ENCODE measurements around the gene POLR1E.

Gene POLR1E

DNA sequence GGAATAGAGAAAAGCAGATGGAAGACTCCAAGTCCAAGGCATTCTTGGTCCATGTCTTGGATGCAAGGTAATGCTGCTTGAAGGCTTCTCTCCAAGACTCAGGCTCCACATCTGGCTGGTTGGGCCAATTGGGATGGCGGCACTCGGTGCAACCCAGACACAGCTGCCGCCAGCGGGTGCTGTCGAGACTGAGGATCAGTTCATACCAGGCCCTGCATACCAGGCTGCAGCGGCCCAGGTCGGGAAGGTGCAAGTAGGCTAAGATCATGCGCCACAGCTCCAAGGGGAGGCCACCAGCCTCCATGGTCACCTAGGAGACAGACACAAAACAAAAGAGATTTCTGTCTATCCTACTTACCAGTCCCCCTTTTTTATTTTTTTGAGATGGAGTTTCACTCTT is 55.7 kb downstream of the POLR1E start:
- DNase-seq = no peak

DNA sequence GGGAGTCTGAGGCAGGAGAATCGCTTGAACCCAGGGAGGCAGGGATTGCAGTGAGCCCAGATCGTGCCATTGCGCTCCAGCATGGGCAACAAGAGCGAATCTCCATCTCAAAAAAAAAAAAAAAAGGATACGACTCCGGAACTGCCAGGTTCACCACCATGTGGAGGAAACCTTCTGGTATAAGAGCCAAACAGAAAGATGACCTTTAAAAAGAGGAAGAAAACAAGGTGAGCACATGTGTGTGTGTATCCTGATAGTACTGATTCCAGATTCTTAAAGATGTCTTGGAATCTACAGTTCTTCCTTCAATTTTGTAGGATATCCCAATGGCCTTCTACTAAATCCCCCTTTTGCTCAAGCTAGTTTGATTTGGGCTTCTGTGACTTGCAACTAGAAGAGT is 56.7 kb downstream of the POLR1E start:
- DNase-seq = no peak

DNA sequence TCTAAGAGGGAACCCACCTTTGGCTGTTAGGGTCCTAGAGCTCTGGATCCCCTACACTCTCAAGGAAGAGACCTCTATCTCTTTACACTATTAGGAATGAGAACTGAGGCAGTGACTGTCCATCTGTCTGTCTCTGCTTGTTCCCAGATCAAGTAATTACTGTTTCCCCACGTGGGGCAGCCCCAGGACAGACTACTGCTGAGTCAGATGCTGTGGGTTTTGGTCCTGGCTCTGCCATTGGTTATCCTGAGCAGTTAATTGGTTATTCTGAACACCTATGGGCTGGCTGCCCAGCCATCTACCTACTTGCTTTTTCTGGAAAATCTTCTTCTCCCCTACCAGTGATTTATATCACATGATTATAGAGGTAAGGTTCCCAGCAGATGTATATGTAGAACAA is 57.1 kb downstream of the POLR1E start:
- DNase-seq = no peak

DNA sequence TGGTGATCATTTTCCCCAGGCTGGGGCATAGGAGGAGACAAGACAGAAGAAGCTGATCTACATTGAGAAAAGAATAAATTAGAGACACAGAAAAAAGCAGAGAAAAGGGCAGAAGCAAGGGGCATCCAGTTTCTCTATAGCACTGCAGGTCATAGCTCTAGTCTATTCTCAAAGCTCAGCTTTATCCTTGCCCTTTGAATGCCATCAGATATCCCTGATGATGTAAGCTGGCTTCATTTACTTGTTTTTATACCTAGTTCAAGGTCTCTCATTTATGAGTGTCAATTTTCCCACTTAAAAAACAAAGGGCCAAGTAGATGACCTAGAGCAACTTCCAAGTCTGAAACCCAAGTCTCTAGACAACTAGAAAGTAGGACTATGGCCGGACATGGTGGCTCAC is 57.7 kb downstream of the POLR1E start:
- no peak for DNase-seq

DNA sequence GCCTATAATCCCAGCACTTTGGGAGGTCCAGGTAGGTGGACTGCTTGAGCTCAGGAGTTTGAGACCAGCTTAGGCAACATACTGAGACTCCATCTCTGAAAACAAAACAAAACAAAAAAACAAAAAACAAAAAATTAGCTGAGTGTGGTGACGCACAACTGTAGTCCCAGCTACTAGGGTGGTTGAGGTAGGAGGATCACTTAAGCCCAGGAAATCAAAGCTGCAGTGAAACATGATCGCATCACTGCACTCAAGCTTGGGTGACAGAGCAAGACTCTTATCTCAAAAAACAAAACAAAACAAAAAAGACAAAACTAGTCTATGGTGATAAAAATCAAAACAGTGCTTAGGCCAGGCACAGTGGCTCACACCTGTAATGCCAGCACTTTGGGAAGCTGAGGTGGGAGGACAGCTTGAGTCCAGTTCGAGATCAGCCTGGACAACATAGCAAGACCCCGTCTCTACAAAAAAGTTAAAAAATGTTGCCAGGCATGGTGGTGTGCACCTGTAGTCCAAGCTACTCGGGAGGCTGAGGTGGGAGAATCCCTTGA is 61.7 kb downstream of the POLR1E start:
- no peak for DNase-seq

DNA sequence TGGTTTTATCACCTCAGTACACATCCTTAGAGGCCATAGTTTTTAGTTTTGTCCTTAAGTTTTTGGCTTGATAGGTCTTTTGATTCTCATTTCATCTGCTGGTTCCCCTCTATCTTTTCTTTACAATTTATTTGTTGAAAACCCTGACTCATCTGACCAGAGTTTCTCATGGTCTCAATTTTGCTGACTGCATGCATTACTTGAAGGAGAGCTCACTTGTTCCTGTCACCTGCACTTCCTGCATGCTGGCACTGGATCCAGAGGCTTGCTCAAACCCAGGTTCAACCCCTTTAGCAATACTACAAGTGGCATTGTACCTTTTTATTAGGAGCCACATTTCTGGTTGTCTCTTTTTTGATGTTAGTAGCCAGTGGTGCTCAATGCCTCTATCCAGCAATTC is 63.8 kb downstream of the POLR1E start:
- no peak for DNase-seq

DNA sequence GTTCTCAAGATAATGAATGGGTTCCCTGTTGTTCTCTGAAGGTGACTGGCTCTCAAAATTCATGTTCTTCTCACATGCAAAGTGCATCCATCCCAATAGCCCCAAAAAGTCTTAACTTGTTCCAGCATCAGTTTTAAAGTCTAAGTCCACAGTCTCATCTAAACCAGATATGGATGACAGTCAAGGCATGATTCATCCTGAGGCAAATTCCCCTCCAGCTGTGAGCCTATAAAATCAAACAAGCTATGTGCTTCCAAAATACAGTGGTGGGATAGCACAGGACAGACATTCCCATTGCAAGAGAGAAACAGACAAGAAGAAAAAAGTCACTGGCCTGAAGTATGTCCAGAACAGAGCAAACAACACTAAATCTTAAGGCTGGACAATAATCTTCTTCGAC is 65.0 kb downstream of the POLR1E start:
- no peak for DNase-seq

DNA sequence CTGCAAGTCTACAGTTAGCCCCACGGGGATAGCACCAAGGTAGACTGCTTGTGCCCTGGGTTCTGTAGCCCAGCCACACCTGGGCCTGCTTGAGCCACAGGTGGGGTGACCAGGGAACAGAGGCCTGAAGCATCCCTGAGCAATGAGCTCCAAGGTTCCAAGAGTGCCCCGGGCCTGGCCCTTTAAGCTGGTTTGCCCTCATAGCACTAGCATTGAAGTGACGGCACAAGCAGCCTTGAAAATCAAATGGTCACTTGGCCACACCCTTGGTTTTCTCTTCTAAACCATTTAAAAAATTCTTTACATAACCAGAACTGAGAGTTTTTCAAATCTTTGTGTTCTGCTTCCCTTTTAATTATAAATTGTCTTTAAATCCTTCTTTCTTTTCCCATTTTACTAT is 65.7 kb downstream of the POLR1E start:
- DNase-seq = no peak

DNA sequence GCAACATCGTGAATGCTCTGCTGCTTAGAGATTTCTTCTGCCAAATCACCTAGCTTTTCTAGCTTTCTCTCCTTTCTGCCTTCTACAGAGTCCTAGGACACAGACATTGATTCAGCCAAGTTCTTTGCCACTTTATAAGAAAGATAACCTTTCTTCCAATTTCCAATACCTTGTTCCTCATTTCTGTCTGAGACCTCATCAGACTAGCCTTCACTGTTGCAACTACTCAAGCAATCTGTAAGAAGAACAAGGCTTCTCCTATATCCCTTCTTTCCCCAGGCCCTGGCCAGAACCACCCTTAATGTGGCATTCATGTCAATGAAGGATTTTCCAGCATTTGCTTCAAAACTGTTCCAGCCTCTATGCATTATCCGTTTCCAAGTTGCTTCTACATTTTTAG is 66.1 kb downstream of the POLR1E start:
- DNase-seq = no peak
